AG04450 (cell line): ENCODE data around the gene ROBO1. TPM values are rescaled to one million over a fixed set of nuclear protein-coding genes. Genes with fewer than 3 reads are reported as not detected.

Experiments
- CTCF ChIA-PET: fragments of 300-600, 350-600 bp; formaldehyde crosslinking; extraction: SDS; loops from one replicate; lab custom pipeline; 2022; ENCODE audit warnings: antibody characterized with exemption, inconsistent platforms; lab: Charles Lee
- POLR2A ChIA-PET: fragments of 350-600 bp; formaldehyde crosslinking; extraction: SDS; loops from one replicate; lab custom pipeline; 2021; ENCODE audit warnings: antibody characterized with exemption, inconsistent platforms; lab: Yijun Ruan, JAX
- DNase-seq: peaks from one replicate; pipeline ENCODE4 v3.0.0-alpha.2; 2011; ENCODE audit warnings: low read depth, low spot score
- H3K27ac ChIP-seq: one replicate; pipeline ENCODE4 v1.5.1; 2012; ENCODE audit warnings: low read depth, low read length, control low read depth
- H3K27me3 ChIP-seq: one replicate; pipeline ENCODE4 v1.6.0; 2012; ENCODE audit warnings: low read length; ENCODE audit not compliant: control insufficient read depth, insufficient read depth
- H3K4me3 ChIP-seq: 2 replicates; pipeline ENCODE4 v1.5.1; 2011; ENCODE audit warnings: mild to moderate bottlenecking, low read depth, low read length, control low read depth
- H3K9me3 ChIP-seq: 2 replicates; pipeline ENCODE4 v1.5.1; 2012; ENCODE audit warnings: low read length; ENCODE audit not compliant: control insufficient read depth, insufficient read depth
- polyA plus RNA-seq: library from polyadenylated mRNA; depleted of rRNA; stranded (reverse); fragments of >200 nt; gene quantifications from 2 replicates; pipeline ENCODE4 v1.2.3, GENCODE V29; 2011
- TF ChIP-seq, protein P1 (sequence below): IDR thresholded peaks from 2 replicates; pipeline ENCODE4 v1.5.1; 2011; ENCODE audit warnings: low read depth, low read length, control low read depth, inconsistent platforms

ROBO1 gene
- polyA plus RNA-seq, 1 experiment = 66.0 TPM

DNA sequence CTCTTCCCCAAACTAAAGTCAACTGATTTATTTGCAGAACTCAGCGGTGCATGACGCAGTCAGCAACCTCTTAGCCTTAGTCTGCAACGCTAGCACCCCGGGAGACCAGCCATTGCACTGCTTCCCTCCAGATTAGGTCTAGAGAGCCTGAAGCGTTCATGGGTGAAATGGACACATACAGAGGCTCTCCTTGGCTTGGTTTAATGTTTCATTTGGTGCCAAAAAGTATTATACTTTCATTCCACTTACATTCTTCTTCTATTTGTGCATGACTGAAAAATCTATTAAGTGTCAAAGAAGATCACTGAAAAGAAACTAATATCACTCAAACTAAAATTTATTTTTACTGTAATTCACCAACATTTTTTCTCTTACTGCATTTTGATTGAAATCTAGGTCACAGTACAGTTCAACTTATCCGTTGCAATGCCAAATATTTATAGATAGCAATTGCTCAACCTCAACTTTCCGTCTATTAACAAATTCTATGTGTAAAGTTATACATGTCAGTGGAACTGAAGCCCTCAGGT, 116.2 kb downstream of the ROBO1 start:
- H3K27ac ChIP-seq = no peak overlapping the region
- no peaks in the 10 kb centered on the region for H3K9me3 ChIP-seq
- H3K4me3 ChIP-seq = no peak overlapping the region
- TF ChIP-seq, protein P1, sequence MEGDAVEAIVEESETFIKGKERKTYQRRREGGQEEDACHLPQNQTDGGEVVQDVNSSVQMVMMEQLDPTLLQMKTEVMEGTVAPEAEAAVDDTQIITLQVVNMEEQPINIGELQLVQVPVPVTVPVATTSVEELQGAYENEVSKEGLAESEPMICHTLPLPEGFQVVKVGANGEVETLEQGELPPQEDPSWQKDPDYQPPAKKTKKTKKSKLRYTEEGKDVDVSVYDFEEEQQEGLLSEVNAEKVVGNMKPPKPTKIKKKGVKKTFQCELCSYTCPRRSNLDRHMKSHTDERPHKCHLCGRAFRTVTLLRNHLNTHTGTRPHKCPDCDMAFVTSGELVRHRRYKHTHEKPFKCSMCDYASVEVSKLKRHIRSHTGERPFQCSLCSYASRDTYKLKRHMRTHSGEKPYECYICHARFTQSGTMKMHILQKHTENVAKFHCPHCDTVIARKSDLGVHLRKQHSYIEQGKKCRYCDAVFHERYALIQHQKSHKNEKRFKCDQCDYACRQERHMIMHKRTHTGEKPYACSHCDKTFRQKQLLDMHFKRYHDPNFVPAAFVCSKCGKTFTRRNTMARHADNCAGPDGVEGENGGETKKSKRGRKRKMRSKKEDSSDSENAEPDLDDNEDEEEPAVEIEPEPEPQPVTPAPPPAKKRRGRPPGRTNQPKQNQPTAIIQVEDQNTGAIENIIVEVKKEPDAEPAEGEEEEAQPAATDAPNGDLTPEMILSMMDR = no peak
- no peak for DNase-seq
- POLR2A ChIA-PET = no interaction called here
- no peaks in the 10 kb centered on the region for H3K27me3 ChIP-seq
- CTCF ChIA-PET = no interaction called here

DNA sequence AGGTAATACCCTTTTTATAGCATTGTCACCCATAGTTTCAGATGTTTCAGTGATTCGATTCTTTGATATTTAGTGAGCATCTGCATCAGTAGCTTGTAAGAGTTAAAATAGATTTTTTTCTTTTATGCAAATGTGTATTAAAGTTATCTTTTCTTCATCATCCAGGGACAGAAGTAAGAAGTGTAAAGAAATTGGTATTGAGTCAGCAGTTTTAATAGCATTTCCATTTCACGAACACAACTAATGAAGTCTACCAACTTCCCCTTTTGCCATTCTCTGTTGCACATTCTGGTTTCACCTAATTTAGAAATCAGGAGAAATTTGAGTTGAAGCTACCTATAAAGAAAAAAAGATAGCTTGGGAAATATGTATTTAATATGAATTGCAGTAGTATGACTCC, 127.9 kb downstream of the ROBO1 start:
- DNase-seq = no peak

DNA sequence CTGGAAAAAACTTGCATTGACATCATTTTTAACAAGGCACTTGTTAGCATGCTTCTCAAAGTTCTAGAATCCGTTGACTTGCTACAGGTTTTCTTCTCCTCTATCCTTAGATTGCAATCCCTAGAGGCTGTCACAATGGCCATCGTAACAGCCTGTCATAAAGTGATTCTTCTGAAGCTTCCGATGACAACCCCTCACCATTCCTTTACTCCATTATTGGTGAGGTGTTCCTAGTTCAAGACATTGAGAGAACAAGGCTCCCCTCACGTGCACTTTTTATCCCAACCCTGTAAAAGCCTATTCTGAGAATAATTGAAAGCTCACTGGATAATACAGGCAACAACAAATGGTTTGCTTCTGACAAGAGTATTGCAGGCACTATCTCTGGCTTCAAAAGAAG, 131.4 kb downstream of the ROBO1 start:
- POLR2A ChIA-PET = no interaction called here

More for the DNA sequence above, 127.9 kb downstream of the ROBO1 start:
- TF ChIP-seq, protein P1 = no peak
- POLR2A ChIA-PET = no interaction called here
- Histone ChIP-seq H3K9me3 (no peaks in the 10 kb centered on the region), H3K4me3 (no peak overlapping the region), H3K27ac (no peak overlapping the region), H3K27me3 (no peaks in the 10 kb centered on the region)
- CTCF ChIA-PET = no interaction called here

DNA sequence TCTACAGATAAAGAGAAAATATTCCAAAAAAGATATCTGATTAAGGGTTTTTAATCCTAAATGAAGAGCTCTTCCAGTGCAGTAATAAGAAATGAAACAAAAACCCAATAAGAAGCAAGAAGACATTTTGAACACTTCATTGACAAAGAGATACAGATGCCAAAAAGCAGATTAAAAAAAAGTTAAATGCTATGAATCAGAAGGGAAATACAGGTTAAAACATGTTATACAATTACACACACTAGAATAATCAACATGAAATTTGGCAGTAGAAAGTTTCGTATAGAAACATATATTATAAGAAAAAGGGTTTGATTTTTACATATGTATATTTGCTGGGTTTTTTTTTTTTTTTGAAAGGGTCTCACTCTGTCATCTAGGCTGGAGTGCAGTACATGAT, 135.0 kb downstream of the ROBO1 start:
- Histone ChIP-seq H3K4me3 (no peak overlapping the region), H3K9me3 (no peaks in the 10 kb centered on the region), H3K27me3 (no peaks in the 10 kb centered on the region), H3K27ac (no peak overlapping the region)
- TF ChIP-seq, protein P1 = no peak
- POLR2A ChIA-PET = no interaction called here
- CTCF ChIA-PET = no interaction called here
- no peak for DNase-seq

More for the DNA sequence above, 131.4 kb downstream of the ROBO1 start:
- no peaks in the 10 kb centered on the region for H3K9me3 ChIP-seq
- TF ChIP-seq, protein P1 = no peak
- H3K27ac ChIP-seq = no peak overlapping the region
- H3K27me3 ChIP-seq = no peaks in the 10 kb centered on the region
- DNase-seq = no peak
- CTCF ChIA-PET = no interaction called here
- no peak overlapping the region for H3K4me3 ChIP-seq

DNA sequence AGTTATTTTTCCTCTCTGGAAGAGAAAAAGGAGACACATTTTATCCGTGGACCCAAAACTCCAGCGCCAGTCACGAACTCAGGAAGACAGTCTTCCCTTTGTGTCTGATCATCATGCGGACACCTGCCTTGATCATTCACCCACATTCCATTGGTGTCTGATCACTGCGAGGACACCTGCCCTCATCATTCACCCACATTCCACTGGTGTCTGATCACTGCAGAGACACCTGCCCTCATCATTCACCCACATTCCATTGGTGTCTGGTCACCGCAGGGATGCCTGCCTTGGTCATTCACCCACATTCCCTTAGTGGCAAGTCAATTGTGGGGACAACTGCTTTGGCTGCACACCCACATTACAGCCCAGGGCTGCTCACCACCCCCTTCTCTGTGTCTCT, 148.9 kb downstream of the ROBO1 start:
- H3K9me3 ChIP-seq = peaks cover 16% of the 10 kb centered on the region
- no peaks in the 10 kb centered on the region for H3K27me3 ChIP-seq
- no peak for DNase-seq
- CTCF ChIA-PET = no interaction called here
- TF ChIP-seq, protein P1 = no peak
- H3K27ac ChIP-seq = no peak overlapping the region
- H3K4me3 ChIP-seq = no peak overlapping the region
- POLR2A ChIA-PET = no interaction called here
